PC-3 (cell line): ENCODE results near the gene TMEM131L. TPM values are rescaled to one million over a fixed set of nuclear protein-coding genes. Genes with fewer than 3 reads are reported as not detected.

Experiments used
- ATAC-seq: fragments of 200-7000 bp; cut with Tn5 transposase; 2 replicates; pipeline ENCODE4 v1.9.1; 2020; ENCODE audit warnings: mild to moderate bottlenecking, moderate library complexity
- BruUV-seq: library from RNA; stranded (reverse); fragments of 400-500 nt; replicated peaks from 2 replicates; lab custom pipeline; 2021; lab: Mats Ljungman, UMichigan
- CTCF ChIA-PET: fragments of 300-600 bp; sonication (Branson Sonifier 250); formaldehyde crosslinking; loops from one replicate; lab custom pipeline; 2022; ENCODE audit warnings: antibody characterized with exemption; lab: Charles Lee
- POLR2A ChIA-PET: fragments of 300-600 bp; sonication (Branson Sonifier 250); formaldehyde crosslinking; loops from one replicate; lab custom pipeline; 2022; ENCODE audit warnings: antibody characterized with exemption; ENCODE audit not compliant: unreplicated experiment; lab: Charles Lee
- DNase-seq: peaks from one replicate; pipeline ENCODE4 v3.0.0-alpha.2; 2015
- H2AFZ ChIP-seq: fragments of 300-600 bp; sonication (generic); 2 replicates; pipeline ENCODE4 v1.6.0; 2016; ENCODE audit warnings: antibody characterized with exemption, low read length
- H3F3A ChIP-seq: fragments of 300-600 bp; sonication (generic); one replicate; pipeline ENCODE4 v1.6.0; 2017; ENCODE audit warnings: antibody characterized with exemption, low read length, control low read depth, mild to moderate bottlenecking; ENCODE audit not compliant: unreplicated experiment
- H3K27ac ChIP-seq: fragments of 300-600 bp; sonication (generic); 2 replicates; pipeline ENCODE4 v1.5.1; 2016; ENCODE audit warnings: mild to moderate bottlenecking, low read length
- H3K27me3 ChIP-seq: fragments of 300-600 bp; sonication (generic); 2 replicates; pipeline ENCODE4 v1.6.1; 2016; ENCODE audit warnings: low read length, mixed read lengths
- H3K36me3 ChIP-seq: fragments of 300-600 bp; sonication (generic); 2 replicates; pipeline ENCODE4 v1.6.1; 2016; ENCODE audit warnings: low read depth, mixed run types, low read length, mixed read lengths
- H3K4me1 ChIP-seq: fragments of 300-600 bp; sonication (generic); 2 replicates; pipeline ENCODE4 v1.5.1; 2016; ENCODE audit warnings: low read length; ENCODE audit not compliant: insufficient read depth
- H3K4me2 ChIP-seq: fragments of 300-600 bp; sonication (generic); 2 replicates; pipeline ENCODE4 v1.6.0; 2016; ENCODE audit warnings: low read length
- H3K4me3 ChIP-seq: fragments of 300-600 bp; sonication (generic); 2 replicates; pipeline ENCODE4 v1.5.1; 2016; ENCODE audit warnings: mild to moderate bottlenecking, low read length, mixed read lengths
- H3K79me2 ChIP-seq: fragments of 300-600 bp; sonication (generic); 2 replicates; pipeline ENCODE4 v1.6.1; 2017; ENCODE audit warnings: low read length, mixed read lengths
- H3K9ac ChIP-seq: fragments of 300-600 bp; sonication (generic); 2 replicates; pipeline ENCODE4 v1.6.0; 2016; ENCODE audit warnings: mild to moderate bottlenecking, low read length
- H3K9me2 ChIP-seq: fragments of 300-600 bp; sonication (generic); replicated peaks from 2 replicates; pipeline ENCODE4 v1.6.1; 2016; ENCODE audit warnings: mixed run types, low read length, mixed read lengths
- H3K9me3 ChIP-seq: fragments of 300-600 bp; sonication (generic); 2 replicates; pipeline ENCODE4 v1.6.1; 2016; ENCODE audit warnings: low read length, mixed read lengths
- H4K20me1 ChIP-seq: fragments of 300-600 bp; sonication (generic); 2 replicates; pipeline ENCODE4 v1.6.1; 2016; ENCODE audit warnings: low read length, mixed read lengths
- EZH2 ChIP-seq: fragments of 300-600 bp; sonication (generic); IDR thresholded peaks from one replicate; pipeline ENCODE4 v1.6.1; 2017; ENCODE audit warnings: antibody characterized with exemption, mild to moderate bottlenecking, low read length; ENCODE audit not compliant: unreplicated experiment
- EZH2phosphoT487 ChIP-seq: fragments of 300-600 bp; sonication (generic); IDR thresholded peaks from 2 replicates; pipeline ENCODE4 v1.6.1; 2018; ENCODE audit warnings: mild to moderate bottlenecking, antibody characterized with exemption, low read length, borderline replicate concordance
- intact Hi-C: fragments of 100-400 bp; cut with micrococcal nuclease; formaldehyde crosslinking; loops from 2 replicates; pipeline ENCODE4 v1.9.0; 2023
- total RNA-seq: library from RNA; depleted of rRNA; stranded (reverse); fragments of >200 nt; gene quantifications from 2 replicates; pipeline ENCODE4 v1.2.3, GENCODE V29; 2014
- TF ChIP-seq, protein P1 (sequence below): fragments of 300-600 bp; sonication (generic); conservative IDR thresholded peaks from 2 replicates; pipeline ENCODE4 v1.5.1; 2017; ENCODE audit warnings: antibody characterized with exemption, low read depth, mild to moderate bottlenecking, low read length

The TMEM131L gene
- total RNA-seq, 1 experiment from 2014 or later: 7.7 TPM

DNA sequence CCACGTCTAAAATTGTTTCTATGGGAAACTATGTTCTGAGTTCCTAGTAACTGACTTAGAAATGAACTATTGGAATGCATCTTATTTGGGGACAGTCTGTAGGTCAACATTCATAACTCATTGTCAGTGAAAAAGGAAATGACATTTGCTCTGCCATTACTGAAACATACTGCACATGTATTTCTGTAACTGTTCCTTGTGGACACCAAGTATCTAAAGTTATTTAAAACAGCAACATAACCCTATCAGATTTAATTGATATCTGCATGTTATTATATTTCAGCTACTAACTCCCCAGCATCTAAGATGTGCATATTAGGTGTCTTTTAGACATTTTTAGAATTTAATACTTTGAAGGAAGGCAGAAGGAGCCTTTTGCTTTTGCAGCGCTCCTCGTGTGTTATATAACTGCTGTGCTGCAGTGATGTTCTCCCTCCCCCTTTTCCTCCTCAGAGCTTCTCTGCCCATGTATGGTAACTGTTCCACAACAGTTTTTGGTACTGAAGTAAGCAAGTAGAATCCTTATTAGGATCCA is 37.2 kb upstream of the TMEM131L start:
- no peak overlapping the region for H2AFZ ChIP-seq
- H3K27me3 ChIP-seq: no peaks in the 10 kb centered on the region
- no peaks in the 10 kb centered on the region for H4K20me1 ChIP-seq
- intact Hi-C loops: no loop called here
- no peak overlapping the region for H3K4me2 ChIP-seq
- DNase-seq (no peak), ATAC-seq (no peak)
- no peaks in the 10 kb centered on the region for H3K9me3 ChIP-seq
- H3K36me3 ChIP-seq: no peaks in the 10 kb centered on the region
- no peak overlapping the region for H3K27ac ChIP-seq
- H3K9ac ChIP-seq: no peak overlapping the region
- no peaks in the 10 kb centered on the region for H3K9me2 ChIP-seq
- no peaks in the 10 kb centered on the region for H3K79me2 ChIP-seq
- BruUV-seq: no TSS peak
- ChIA-PET CTCF (no interaction called here), POLR2A (no interaction called here)
- peaks cover 13% of the 10 kb centered on the region for H3K4me1 ChIP-seq
- no peaks in the 10 kb centered on the region for H3F3A ChIP-seq
- H3K4me3 ChIP-seq: no peak overlapping the region
- TF ChIP-seq EZH2phosphoT487: no peak
- TF ChIP-seq EZH2: no peak
- TF ChIP-seq, protein P1, sequence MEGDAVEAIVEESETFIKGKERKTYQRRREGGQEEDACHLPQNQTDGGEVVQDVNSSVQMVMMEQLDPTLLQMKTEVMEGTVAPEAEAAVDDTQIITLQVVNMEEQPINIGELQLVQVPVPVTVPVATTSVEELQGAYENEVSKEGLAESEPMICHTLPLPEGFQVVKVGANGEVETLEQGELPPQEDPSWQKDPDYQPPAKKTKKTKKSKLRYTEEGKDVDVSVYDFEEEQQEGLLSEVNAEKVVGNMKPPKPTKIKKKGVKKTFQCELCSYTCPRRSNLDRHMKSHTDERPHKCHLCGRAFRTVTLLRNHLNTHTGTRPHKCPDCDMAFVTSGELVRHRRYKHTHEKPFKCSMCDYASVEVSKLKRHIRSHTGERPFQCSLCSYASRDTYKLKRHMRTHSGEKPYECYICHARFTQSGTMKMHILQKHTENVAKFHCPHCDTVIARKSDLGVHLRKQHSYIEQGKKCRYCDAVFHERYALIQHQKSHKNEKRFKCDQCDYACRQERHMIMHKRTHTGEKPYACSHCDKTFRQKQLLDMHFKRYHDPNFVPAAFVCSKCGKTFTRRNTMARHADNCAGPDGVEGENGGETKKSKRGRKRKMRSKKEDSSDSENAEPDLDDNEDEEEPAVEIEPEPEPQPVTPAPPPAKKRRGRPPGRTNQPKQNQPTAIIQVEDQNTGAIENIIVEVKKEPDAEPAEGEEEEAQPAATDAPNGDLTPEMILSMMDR: no peak

DNA sequence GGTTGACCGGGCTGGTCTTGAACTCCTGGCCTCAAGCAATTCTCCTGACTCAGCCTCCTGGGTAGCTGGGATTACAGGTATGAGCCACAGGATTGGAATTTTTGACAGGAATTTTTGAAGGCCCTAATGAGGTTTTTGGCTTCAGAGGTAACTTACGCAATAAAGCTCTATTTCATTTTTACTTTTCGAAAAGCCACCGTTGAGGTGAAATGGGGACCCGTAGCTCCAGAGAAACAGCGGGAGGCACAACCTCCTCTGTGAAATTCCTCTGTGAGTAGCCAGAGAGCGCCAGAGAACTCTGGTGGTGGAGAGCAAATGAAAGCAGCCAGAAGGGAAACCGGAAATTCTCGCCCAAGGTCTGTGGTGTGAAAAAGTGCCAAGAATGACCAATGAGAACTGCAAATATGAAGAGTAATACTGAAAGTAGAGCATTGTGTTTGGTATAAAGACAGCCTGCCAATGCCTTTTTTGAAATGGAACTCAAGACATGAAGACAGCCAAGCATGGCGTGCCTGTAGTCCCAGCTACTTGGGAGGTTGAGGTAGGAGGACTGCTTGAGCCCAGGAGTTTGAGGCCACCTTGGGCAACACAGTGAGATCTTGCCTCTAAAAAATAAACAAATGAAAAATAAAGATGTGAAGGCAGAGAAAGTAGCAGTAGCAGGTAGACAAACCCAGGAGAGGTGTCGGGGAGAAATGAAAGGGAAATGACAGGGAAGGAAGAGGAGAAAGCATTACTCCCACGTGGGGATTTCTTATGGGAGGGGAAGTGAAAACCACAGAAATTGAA is 33.0 kb upstream of the TMEM131L start:
- no peak overlapping the region for H3K9ac ChIP-seq
- H3K4me1 ChIP-seq: peaks cover 7% of the 10 kb centered on the region
- no peaks in the 10 kb centered on the region for H3K9me3 ChIP-seq
- ChIA-PET POLR2A (no interaction called here), CTCF (interaction anchor here (0.6 to 1.1 kb wide), 5 partner anchors 24 to 141 kb away, joined by 3 to 7 read pairs (median 4); no protein-coding TSS in a partner anchor)
- no peaks in the 10 kb centered on the region for H3K36me3 ChIP-seq
- peak overlapping the region; percentile 51 for H3K27ac ChIP-seq
- intact Hi-C loops: loop anchor here (1.0 to 2.0 kb wide), 3 partner anchors 32 to 141 kb away; partner anchors contain the start of gene MND1
- ATAC-seq: peak; percentile 91
- H3F3A ChIP-seq: no peaks in the 10 kb centered on the region
- peak overlapping the region; percentile 65 for H2AFZ ChIP-seq
- no TSS peak for BruUV-seq
- TF ChIP-seq EZH2: no peak
- TF ChIP-seq, protein P1: peak; percentile 85
- no peaks in the 10 kb centered on the region for H3K79me2 ChIP-seq
- no peak overlapping the region for H3K4me3 ChIP-seq
- H3K4me2 ChIP-seq: peak overlapping the region; percentile 62
- H3K9me2 ChIP-seq: no peaks in the 10 kb centered on the region
- no peaks in the 10 kb centered on the region for H3K27me3 ChIP-seq
- H4K20me1 ChIP-seq: no peaks in the 10 kb centered on the region
- DNase-seq: peak; percentile 91

DNA sequence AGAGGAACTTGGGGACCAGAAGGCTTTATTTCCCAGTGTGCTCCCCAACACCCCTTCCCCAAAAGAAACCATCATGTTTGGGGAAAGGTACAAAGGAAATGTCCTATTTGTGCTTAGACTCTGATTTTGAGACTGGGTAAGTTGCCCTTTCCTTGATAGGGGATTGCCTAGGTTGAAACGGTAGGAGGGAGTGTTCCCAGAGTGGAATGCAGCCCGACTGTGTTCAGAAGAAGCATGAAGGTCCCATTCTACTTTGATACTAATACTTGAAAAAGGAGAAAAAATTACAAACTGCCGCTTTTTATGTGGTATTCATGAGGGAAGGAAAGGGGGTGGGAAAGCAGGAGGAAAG is 32.4 kb upstream of the TMEM131L start:
- no peak for ATAC-seq
- Histone ChIP-seq H3K79me2 (no peaks in the 10 kb centered on the region), H2AFZ (peak overlapping the region; percentile 65), H3K4me3 (no peak overlapping the region), H3K9me2 (no peaks in the 10 kb centered on the region), H3K27ac (peak overlapping the region; percentile 51), H3K9me3 (no peaks in the 10 kb centered on the region), H4K20me1 (no peaks in the 10 kb centered on the region), H3K36me3 (no peaks in the 10 kb centered on the region), H3K9ac (no peak overlapping the region), H3K4me1 (peaks cover 7% of the 10 kb centered on the region), H3K27me3 (no peaks in the 10 kb centered on the region), H3F3A (no peaks in the 10 kb centered on the region), H3K4me2 (peak overlapping the region; percentile 62; the same call in 1 of the 2 replicates)
- intact Hi-C loops: loop anchor here (1.0 to 2.0 kb wide), 3 partner anchors 32 to 141 kb away; partner anchors contain the start of gene MND1
- TF ChIP-seq, protein P1: no peak
- TF ChIP-seq EZH2 (no peak), EZH2phosphoT487 (no peak)
- POLR2A ChIA-PET: no interaction called here
- BruUV-seq: no TSS peak
- no peak for DNase-seq
- CTCF ChIA-PET: no interaction called here
